HepG2 (cell line): ENCODE measurements around the gene BAIAP3. TPM values are rescaled to one million over a fixed set of nuclear protein-coding genes. Genes with fewer than 3 reads are reported as not detected.

Source experiments
- ATAC-seq: fragments of 200-7000 bp; cut with Tn5 transposase; 3 replicates; pipeline ENCODE4 v1.9.1; 2020; ENCODE audit warnings: mild to moderate bottlenecking, moderate library complexity
- BruUV-seq: library from RNA; stranded (reverse); fragments of 400-500 nt; replicated peaks from 2 replicates; lab custom pipeline; 2021; lab: Mats Ljungman, UMichigan
- CTCF ChIA-PET: fragments of 300-600 bp; formaldehyde crosslinking; extraction: SDS; loops from one replicate; lab custom pipeline; 2021; ENCODE audit warnings: low total read pairs, inconsistent platforms, low intra/inter-chr PET ratio; lab: Yijun Ruan, JAX
- POLR2A ChIA-PET: fragments of 350-600 bp; sonication (Branson Sonifier 250); formaldehyde crosslinking; loops from one replicate; lab custom pipeline; 2020; ENCODE audit warnings: antibody characterized with exemption, inconsistent platforms; lab: Yijun Ruan, JAX
- DNase-seq: peaks from one replicate; pipeline ENCODE4 v3.0.0-alpha.2; 2015; ENCODE audit warnings: low spot score
- FAIRE-seq: peaks from 3 replicates; lab custom pipeline; 2011; peaks lifted over from hg19 to GRCh38; lab: Jason Lieb, UNC
- H2AFZ ChIP-seq: one replicate; pipeline ENCODE4 v1.6.1; 2011; ENCODE audit warnings: low read length, inconsistent platforms
- H3K27ac ChIP-seq: fragments of 300-600 bp; 3 replicates; pipeline ENCODE4 v1.8.0; 2011; ENCODE audit warnings: mixed run types, mild to moderate bottlenecking, mixed read lengths, low read length, inconsistent platforms; ENCODE audit not compliant: insufficient read depth; ENCODE audit errors: extremely low read length
- H3K27me3 ChIP-seq, 2 experiments: fragments of 200-600 bp in 1 of 2; 2 replicates in 1 of 2; 3 replicates in 1 of 2; pipeline versions ENCODE4 v1.6.0 to v1.8.0; 2011; ENCODE audit warnings: low read length in 2 of 2, mild to moderate bottlenecking in 2 of 2, moderate library complexity in 2 of 2, inconsistent platforms in 1 of 2; ENCODE audit not compliant: insufficient read depth in 2 of 2, control insufficient read depth in 1 of 2
- H3K36me3 ChIP-seq, 2 experiments: fragments of 200-600 bp in 1 of 2; replicated peaks in 1 of 2; 2 replicates in 1 of 2; 3 replicates in 1 of 2; pipeline versions ENCODE4 v1.5.1 to v1.8.0; 2011; ENCODE audit warnings: low read length in 2 of 2, inconsistent platforms in 1 of 2; ENCODE audit not compliant: insufficient read depth in 2 of 2, control insufficient read depth in 1 of 2
- H3K4me1 ChIP-seq: 2 replicates; pipeline ENCODE4 v1.5.1; 2012; ENCODE audit warnings: low read length, inconsistent platforms; ENCODE audit not compliant: insufficient read depth
- H3K4me2 ChIP-seq: 2 replicates; pipeline ENCODE4 v1.6.0; 2011; ENCODE audit warnings: low read depth, low read length, inconsistent platforms
- H3K4me3 ChIP-seq, 3 experiments: fragments of 200-600 bp in 1 of 3; sonication (generic), shearing (Covaris generic) in 1 of 3; replicated peaks in 1 of 3; 2 replicates each; pipeline ENCODE4 v1.5.1; 2011 to 2016; ENCODE audit warnings: low read length in 3 of 3, inconsistent platforms in 2 of 3, low read depth in 2 of 3, mild to moderate bottlenecking in 2 of 3, control low read depth in 1 of 3, mixed read lengths in 1 of 3; ENCODE audit not compliant: insufficient read depth in 1 of 3
- H3K79me2 ChIP-seq: one replicate; pipeline ENCODE4 v1.6.1; 2011; ENCODE audit warnings: low read length, inconsistent platforms; ENCODE audit not compliant: insufficient read depth
- H3K9ac ChIP-seq: 2 replicates; pipeline ENCODE4 v1.6.0; 2011; ENCODE audit warnings: mild to moderate bottlenecking, low read depth, low read length, inconsistent platforms; ENCODE audit not compliant: insufficient read depth
- H3K9me3 ChIP-seq: 2 replicates; pipeline ENCODE4 v1.5.1; 2012; ENCODE audit warnings: mild to moderate bottlenecking, low read length
- H4K20me1 ChIP-seq: 2 replicates; pipeline ENCODE4 v1.6.0; 2011; ENCODE audit warnings: inconsistent platforms, mild to moderate bottlenecking, low read length, moderate library complexity; ENCODE audit not compliant: insufficient read depth
- FOSL1 ChIP-seq: sonication (generic); formaldehyde crosslinking; IDR thresholded peaks from 2 replicates; pipeline ENCODE4 v1.9.0; 2021; ENCODE audit warnings: missing genetic modification reagents, borderline replicate concordance
- FOXA3 ChIP-seq: IDR thresholded peaks from 2 replicates; pipeline ENCODE4 v1.6.1; 2016; ENCODE audit warnings: missing genetic modification reagents, missing compliant biosample characterization
- GATAD1 ChIP-seq: IDR thresholded peaks from 2 replicates; pipeline ENCODE4 v1.6.1; 2016; ENCODE audit warnings: missing genetic modification reagents, missing compliant biosample characterization
- HDAC2 ChIP-seq: sonication (generic); formaldehyde crosslinking; IDR thresholded peaks from 2 replicates; pipeline ENCODE4 v1.4.0; 2020; ENCODE audit warnings: missing genetic modification reagents
- HOXA9 ChIP-seq: sonication (generic); formaldehyde crosslinking; IDR thresholded peaks from 2 replicates; pipeline ENCODE4 v1.8.1; 2022; ENCODE audit warnings: missing genetic modification reagents, mild to moderate bottlenecking, moderate library complexity, borderline replicate concordance
- KMT2A ChIP-seq: sonication (generic); formaldehyde crosslinking; IDR thresholded peaks from 2 replicates; pipeline ENCODE4 v1.4.0; 2020; ENCODE audit warnings: missing genetic modification reagents
- RAD51 ChIP-seq: fragments of 450-650 bp; IDR thresholded peaks from 2 replicates; pipeline ENCODE4 v1.6.1; 2016; ENCODE audit warnings: borderline replicate concordance
- SAP130 ChIP-seq: IDR thresholded peaks from 2 replicates; pipeline ENCODE4 v1.6.1; 2016; ENCODE audit warnings: low read depth
- ZNF24 ChIP-seq: fragments of 450-650 bp; IDR thresholded peaks from 2 replicates; pipeline ENCODE4 v1.6.1; 2017; ENCODE audit warnings: antibody characterized with exemption, mild to moderate bottlenecking
- WGBS: methylation state at CpG from one replicate; pipeline ENCODE4 v1.1.6; 2017; ENCODE audit warnings: low lambda C conversion rate; 5-methylcytosine and 5-hydroxymethylcytosine counted together
- in situ Hi-C: cut with HindIII; loops from 2 replicates; pipeline ENCODE4 v1.10.0; 2017; ENCODE audit warnings: low pct_unique_long_range_greater_than_20kb; ENCODE audit not compliant: extremely low pct_ligation_motif_present
- intact Hi-C: fragments of 100-400 bp; cut with micrococcal nuclease; formaldehyde crosslinking; loops from one replicate; pipeline ENCODE4 v1.10.0; 2022; ENCODE audit not compliant: unreplicated experiment
- polyA plus RNA-seq, 8 experiments: library from polyadenylated mRNA; depleted of rRNA in 3 of 8; stranded (reverse) in 7 of 8; unstranded in 1 of 8; fragments of >200 nt; fragmentation: Illumina TruSeq in 4 of 8; extraction: Trizol in 4 of 8; gene quantifications; 2 replicates each; pipeline versions ENCODE4 v1.2.1 to v1.2.3, GENCODE V29; 2011 to 2016; ENCODE audit warnings: low read depth in 4 of 8, missing spikeins in 1 of 8, mixed read lengths in 1 of 8; ENCODE audit not compliant: insufficient read depth in 1 of 8
- total RNA-seq, 5 experiments: library from RNA; depleted of rRNA; stranded (reverse); fragments of >200 nt; fragmentation: Illumina TruSeq; extraction: Trizol; gene quantifications; 2 replicates each; pipeline ENCODE4 v1.2.3, GENCODE V29; 2016; ENCODE audit warnings: low read depth in 1 of 5
- TF ChIP-seq, protein P1 (sequence below): sonication (generic); formaldehyde crosslinking; IDR thresholded peaks from 2 replicates; pipeline ENCODE4 v1.5.1; 2020; ENCODE audit warnings: mild to moderate bottlenecking, moderate library complexity, missing genetic modification reagents
- TF ChIP-seq, protein P2 (sequence below): sonication (generic); IDR thresholded peaks from 2 replicates; pipeline ENCODE4 v1.6.1; 2016; ENCODE audit warnings: low read depth, borderline replicate concordance
- TF ChIP-seq, protein P3 (sequence below): IDR thresholded peaks from 2 replicates; pipeline ENCODE4 v1.4.0; 2020; ENCODE audit warnings: mild to moderate bottlenecking, missing genetic modification reagents
- TF ChIP-seq, protein P4 (sequence below): sonication (generic); formaldehyde crosslinking; conservative IDR thresholded peaks from 2 replicates; pipeline ENCODE4 v1.4.0; 2020; ENCODE audit warnings: mild to moderate bottlenecking, missing genetic modification reagents, moderate library complexity

BAIAP3 gene
- total and polyA plus RNA-seq, 2 of the 13 experiments (the other 11 are each of a cell fraction or from before 2014, with no cell fraction given) = 3.2 to 5.7 TPM

DNA sequence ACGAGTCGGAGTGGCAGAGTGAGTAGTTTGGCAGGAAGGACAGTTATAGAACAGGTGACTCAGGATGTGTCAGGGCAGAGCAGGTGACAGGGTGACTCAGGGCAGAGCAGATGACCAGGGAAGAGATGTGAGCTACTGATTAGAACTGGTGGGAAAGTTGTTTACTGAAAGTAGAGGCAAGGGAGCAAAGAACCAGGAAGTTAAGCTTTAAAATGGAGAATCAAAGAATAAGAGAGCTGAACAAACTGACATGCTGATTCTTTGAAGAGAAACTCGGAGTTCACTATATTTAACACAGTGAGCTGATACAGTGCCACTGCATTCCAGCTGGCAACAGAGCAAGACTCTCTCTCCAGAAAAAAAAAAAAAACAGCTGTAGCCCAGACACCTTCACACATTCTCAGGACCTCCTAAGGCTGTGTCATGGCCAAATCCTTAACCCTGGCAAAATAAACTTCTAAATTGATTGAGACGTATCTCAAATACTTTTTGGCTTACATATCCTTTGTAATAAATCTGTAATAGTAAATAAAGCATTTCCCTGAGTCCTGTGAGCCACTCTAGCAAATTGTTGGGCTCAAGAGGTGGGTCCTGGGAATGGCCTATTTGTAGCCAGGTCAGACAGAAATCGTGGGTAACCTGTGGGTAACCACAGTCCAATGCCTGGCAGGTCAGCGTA lies 36.3 kb upstream of the BAIAP3 start:
- H3K4me3 ChIP-seq = no peak overlapping the region; a peak in 1 of 6 replicates
- 21% methylated on average over 6 of the region's 6 CpGs for WGBS
- H3K36me3 ChIP-seq = no peaks in the 10 kb centered on the region
- no peaks in the 10 kb centered on the region for H3K9me3 ChIP-seq
- H3K79me2 ChIP-seq = no peaks in the 10 kb centered on the region
- CTCF ChIA-PET = no interaction called here
- ATAC-seq (peak; percentile 29; the same call in 2 of the 3 replicates), DNase-seq (peak; percentile 87), FAIRE-seq (peak; percentile 18)
- H3K27ac ChIP-seq = peak overlapping the region; percentile 66
- H3K4me2 ChIP-seq = peak overlapping the region; percentile 44; the same call in 1 of the 2 replicates
- peak overlapping the region; percentile 44; the same call in 1 of the 2 replicates for H3K9ac ChIP-seq
- no peak overlapping the region for H2AFZ ChIP-seq
- no TSS peak for BruUV-seq
- in situ Hi-C loops (no loop called here), intact Hi-C loops (no loop called here)
- H3K27me3 ChIP-seq = no peaks in the 10 kb centered on the region
- H4K20me1 ChIP-seq = no peaks in the 10 kb centered on the region
- H3K4me1 ChIP-seq = peaks cover 59% of the 10 kb centered on the region
- POLR2A ChIA-PET = interaction anchor here (0.7 to 1.1 kb wide), 4 partner anchors 8 to 26 kb away, joined by 3 to 7 read pairs (median 4); no protein-coding TSS in a partner anchor
- TF ChIP-seq ZNF24 = 0 out of 2 replicates have a peak, but pooled peaks have one; percentile 5
- TF ChIP-seq, protein P1, sequence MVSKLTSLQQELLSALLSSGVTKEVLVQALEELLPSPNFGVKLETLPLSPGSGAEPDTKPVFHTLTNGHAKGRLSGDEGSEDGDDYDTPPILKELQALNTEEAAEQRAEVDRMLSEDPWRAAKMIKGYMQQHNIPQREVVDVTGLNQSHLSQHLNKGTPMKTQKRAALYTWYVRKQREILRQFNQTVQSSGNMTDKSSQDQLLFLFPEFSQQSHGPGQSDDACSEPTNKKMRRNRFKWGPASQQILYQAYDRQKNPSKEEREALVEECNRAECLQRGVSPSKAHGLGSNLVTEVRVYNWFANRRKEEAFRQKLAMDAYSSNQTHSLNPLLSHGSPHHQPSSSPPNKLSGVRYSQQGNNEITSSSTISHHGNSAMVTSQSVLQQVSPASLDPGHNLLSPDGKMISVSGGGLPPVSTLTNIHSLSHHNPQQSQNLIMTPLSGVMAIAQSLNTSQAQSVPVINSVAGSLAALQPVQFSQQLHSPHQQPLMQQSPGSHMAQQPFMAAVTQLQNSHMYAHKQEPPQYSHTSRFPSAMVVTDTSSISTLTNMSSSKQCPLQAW = no peak; the same call in none of the 2 replicates
- no peak for TF ChIP-seq KMT2A (CRISPR knock-in tag)
- TF ChIP-seq HOXA9 (CRISPR knock-in tag) = no peak
- peak; percentile 34; the same call in 1 of the 2 replicates for TF ChIP-seq RAD51
- peak; percentile 91 for TF ChIP-seq SAP130
- TF ChIP-seq GATAD1 (CRISPR knock-in tag) = no peak
- TF ChIP-seq FOSL1 = peak; percentile 46; the same call in 1 of the 2 replicates
- TF ChIP-seq, protein P2, sequence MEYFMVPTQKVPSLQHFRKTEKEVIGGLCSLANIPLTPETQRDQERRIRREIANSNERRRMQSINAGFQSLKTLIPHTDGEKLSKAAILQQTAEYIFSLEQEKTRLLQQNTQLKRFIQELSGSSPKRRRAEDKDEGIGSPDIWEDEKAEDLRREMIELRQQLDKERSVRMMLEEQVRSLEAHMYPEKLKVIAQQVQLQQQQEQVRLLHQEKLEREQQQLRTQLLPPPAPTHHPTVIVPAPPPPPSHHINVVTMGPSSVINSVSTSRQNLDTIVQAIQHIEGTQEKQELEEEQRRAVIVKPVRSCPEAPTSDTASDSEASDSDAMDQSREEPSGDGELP = peak; percentile 82; the same call in 1 of the 2 replicates
- 0 out of 2 replicates have a peak, but pooled peaks have one; percentile 12 for TF ChIP-seq HDAC2
- peak; percentile 63 for TF ChIP-seq FOXA3
- TF ChIP-seq, protein P3, sequence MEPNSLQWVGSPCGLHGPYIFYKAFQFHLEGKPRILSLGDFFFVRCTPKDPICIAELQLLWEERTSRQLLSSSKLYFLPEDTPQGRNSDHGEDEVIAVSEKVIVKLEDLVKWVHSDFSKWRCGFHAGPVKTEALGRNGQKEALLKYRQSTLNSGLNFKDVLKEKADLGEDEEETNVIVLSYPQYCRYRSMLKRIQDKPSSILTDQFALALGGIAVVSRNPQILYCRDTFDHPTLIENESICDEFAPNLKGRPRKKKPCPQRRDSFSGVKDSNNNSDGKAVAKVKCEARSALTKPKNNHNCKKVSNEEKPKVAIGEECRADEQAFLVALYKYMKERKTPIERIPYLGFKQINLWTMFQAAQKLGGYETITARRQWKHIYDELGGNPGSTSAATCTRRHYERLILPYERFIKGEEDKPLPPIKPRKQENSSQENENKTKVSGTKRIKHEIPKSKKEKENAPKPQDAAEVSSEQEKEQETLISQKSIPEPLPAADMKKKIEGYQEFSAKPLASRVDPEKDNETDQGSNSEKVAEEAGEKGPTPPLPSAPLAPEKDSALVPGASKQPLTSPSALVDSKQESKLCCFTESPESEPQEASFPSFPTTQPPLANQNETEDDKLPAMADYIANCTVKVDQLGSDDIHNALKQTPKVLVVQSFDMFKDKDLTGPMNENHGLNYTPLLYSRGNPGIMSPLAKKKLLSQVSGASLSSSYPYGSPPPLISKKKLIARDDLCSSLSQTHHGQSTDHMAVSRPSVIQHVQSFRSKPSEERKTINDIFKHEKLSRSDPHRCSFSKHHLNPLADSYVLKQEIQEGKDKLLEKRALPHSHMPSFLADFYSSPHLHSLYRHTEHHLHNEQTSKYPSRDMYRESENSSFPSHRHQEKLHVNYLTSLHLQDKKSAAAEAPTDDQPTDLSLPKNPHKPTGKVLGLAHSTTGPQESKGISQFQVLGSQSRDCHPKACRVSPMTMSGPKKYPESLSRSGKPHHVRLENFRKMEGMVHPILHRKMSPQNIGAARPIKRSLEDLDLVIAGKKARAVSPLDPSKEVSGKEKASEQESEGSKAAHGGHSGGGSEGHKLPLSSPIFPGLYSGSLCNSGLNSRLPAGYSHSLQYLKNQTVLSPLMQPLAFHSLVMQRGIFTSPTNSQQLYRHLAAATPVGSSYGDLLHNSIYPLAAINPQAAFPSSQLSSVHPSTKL (CRISPR knock-in tag) = peak; percentile 63; the same call in 1 of the 2 replicates
- TF ChIP-seq, protein P4, sequence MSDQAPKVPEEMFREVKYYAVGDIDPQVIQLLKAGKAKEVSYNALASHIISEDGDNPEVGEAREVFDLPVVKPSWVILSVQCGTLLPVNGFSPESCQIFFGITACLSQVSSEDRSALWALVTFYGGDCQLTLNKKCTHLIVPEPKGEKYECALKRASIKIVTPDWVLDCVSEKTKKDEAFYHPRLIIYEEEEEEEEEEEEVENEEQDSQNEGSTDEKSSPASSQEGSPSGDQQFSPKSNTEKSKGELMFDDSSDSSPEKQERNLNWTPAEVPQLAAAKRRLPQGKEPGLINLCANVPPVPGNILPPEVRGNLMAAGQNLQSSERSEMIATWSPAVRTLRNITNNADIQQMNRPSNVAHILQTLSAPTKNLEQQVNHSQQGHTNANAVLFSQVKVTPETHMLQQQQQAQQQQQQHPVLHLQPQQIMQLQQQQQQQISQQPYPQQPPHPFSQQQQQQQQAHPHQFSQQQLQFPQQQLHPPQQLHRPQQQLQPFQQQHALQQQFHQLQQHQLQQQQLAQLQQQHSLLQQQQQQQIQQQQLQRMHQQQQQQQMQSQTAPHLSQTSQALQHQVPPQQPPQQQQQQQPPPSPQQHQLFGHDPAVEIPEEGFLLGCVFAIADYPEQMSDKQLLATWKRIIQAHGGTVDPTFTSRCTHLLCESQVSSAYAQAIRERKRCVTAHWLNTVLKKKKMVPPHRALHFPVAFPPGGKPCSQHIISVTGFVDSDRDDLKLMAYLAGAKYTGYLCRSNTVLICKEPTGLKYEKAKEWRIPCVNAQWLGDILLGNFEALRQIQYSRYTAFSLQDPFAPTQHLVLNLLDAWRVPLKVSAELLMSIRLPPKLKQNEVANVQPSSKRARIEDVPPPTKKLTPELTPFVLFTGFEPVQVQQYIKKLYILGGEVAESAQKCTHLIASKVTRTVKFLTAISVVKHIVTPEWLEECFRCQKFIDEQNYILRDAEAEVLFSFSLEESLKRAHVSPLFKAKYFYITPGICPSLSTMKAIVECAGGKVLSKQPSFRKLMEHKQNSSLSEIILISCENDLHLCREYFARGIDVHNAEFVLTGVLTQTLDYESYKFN (CRISPR knock-in tag) = peak; percentile 60
